HG02870 (cell line): ENCODE data around the gene KCNJ12.
"Not testable (repeated sequence)": the region's sequence is repeated elsewhere in the genome, so short reads cannot be mapped to it uniquely, and the experiment has no call there.

Experiments used
- ATAC-seq: cut with Tn5 transposase; IDR thresholded peaks from one replicate; pipeline ENCODE4 v1.9.1; 2021; ENCODE audit warnings: mild to moderate bottlenecking, moderate library complexity; ENCODE audit not compliant: unreplicated experiment

The KCNJ12 gene

DNA sequence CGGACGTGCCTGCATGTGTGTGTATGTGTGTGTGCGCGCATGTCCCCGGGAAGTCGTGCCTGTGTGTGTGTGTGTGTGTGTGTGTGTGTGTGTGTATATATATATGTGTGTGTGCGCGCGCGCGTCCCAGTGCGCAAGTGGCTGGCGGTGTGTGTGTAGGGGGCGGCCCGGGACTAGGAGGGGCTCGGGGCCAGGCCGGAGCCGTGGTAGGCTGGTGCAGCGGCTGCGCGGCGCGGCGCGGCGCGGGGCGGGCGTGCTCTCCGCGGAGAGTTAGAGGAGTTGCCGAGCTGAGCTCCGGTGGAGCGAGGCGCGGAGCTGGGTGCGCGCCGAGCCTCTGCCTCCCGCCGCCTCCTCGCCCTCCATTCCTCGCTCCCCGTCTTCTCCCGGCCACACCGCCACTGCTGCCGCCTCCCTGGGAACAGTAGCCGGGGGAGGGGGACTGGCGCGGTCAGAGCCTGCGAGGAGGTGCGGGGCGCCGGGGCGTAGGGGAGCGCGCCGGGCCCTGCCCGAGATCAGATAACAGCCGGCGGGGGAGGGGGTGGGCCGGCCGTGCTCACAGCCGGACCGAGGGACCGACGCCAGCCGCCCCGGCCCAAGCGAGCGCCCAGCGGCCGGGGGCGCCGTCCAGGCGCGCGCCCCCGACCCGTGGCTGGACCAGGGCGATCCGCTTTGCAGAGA is at the start of gene KCNJ12:
TSS of gene KCNJ12 (plus strand) at position 277 of the 678 bp plus-strand sequence. CDS start 38,986 bp downstream, outside the sequence.
- no peak for ATAC-seq

DNA sequence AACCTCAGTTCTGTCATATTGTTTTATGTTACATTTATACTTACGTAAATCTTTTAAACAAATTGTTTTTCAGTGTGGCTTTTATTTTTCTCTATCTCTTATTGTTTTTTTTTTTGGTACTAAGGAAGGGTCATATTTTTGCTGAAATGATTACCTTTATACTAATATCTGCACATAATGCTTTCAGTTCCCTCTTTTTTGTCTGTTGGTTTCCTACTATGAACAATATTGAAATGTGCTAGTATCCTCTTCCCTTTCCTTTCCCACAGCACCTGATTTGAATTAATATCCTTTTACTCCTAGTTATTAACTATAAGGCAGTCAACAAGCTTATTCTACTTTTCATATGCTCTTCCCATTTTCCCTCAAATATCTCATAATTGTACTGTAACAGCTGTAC is 48.2 kb upstream of the KCNJ12 start:
- ATAC-seq, result peak; percentile 58

DNA sequence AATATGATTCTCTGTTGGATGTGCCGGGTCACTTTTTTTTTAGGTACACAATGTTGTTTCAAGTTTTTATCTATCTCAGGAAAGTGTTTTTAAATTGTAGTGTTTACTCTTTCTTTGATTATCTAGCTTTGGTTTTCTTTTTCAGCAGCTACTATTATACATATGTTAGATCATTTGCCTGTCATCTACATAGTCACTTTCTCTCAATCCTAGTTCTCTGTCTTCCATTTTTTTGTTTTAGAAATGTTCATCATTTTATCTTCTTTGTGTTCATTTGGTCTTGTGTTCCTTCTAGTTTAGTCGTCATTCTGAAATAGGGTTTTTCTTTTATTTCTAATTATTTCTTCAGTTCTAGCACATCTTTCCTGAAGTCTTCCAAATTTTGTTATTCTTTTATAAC is 47.4 kb upstream of the KCNJ12 start:
- ATAC-seq, result not testable (repeated sequence)

GRCh38 chr17:21330436-21331160 is 45.6 kb upstream of the KCNJ12 start:
- ATAC-seq, result no peak

DNA sequence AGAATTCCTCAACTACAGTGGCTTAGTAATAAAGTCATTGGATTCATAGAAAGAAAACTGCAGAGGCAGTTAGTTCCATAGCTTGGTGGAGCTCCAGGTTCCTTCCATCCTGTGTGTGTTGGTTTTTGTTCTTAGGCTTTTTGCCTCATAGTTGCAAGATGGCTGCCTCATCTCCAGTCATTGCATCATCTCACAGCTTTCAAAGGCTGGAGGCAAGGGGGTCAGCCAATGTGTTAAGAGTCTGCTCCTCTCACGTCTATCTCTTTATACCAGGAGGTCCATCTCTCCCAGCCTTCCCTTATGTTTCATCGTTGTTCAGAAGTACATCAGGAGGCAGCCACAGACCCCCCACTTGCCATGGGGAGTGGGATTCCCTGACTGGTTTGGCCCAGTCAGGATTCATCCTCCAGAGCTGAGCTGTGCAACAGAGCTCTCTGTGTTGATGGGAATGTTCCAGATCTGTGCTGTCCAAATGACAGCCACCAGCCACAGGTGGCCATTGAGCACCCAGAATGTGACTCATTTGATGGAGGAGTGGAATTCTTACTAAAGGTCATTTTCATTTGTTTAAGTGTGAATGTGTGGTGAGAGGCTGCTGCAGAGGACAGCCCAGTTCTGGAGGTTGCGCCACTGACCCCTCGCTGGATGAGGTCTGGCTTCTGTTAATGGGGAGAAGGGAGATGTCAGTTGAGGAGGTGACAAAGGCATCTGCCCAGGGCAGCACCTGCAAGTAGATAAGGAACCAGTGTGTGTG is 39.4 kb upstream of the KCNJ12 start:
- not testable (repeated sequence) for ATAC-seq

- not testable (repeated sequence) for ATAC-seq
Observed at GRCh38 chr17:21337981-21338625, 38.1 kb upstream of the KCNJ12 start.

GRCh38 chr17:21339011-21339410 is 37.1 kb upstream of the KCNJ12 start:
- ATAC-seq, result no peak

- not testable (repeated sequence) for ATAC-seq
Observed at GRCh38 chr17:21339571-21339970, 36.6 kb upstream of the KCNJ12 start.

GRCh38 chr17:21340407-21340806 is 35.8 kb upstream of the KCNJ12 start:
- ATAC-seq, result not testable (repeated sequence)

GRCh38 chr17:21341279-21341678 is 34.9 kb upstream of the KCNJ12 start:
- ATAC-seq, result not testable (repeated sequence)

- not testable (repeated sequence) for ATAC-seq
Observed at GRCh38 chr17:21341925-21342540, 34.1 kb upstream of the KCNJ12 start.

GRCh38 chr17:21343061-21343949 is 32.9 kb upstream of the KCNJ12 start:
- not testable (repeated sequence) for ATAC-seq

DNA sequence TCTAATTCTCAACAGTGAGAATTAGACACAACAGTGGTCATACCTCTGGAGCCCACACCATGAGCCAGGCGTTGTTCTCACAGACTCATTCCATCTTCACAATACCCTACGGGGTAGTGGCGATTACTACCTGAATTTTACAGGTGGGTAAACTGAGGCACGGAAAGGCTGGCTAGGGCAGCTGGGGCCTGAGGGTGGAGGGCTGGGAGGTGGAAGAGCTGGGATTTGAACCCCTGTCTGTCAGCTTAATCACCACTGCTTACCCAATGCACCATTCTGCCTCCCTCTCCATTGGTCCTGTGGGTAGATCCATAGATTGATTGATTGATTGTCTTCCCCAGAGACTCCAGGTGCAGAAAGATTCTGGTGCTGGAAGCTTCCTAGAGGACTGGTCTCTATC is 31.4 kb upstream of the KCNJ12 start:
- not testable (repeated sequence) for ATAC-seq

- no peak for ATAC-seq
Observed at GRCh38 chr17:21345236-21345635, 30.9 kb upstream of the KCNJ12 start.

GRCh38 chr17:21346107-21346506 is 30.1 kb upstream of the KCNJ12 start:
- not testable (repeated sequence) for ATAC-seq

DNA sequence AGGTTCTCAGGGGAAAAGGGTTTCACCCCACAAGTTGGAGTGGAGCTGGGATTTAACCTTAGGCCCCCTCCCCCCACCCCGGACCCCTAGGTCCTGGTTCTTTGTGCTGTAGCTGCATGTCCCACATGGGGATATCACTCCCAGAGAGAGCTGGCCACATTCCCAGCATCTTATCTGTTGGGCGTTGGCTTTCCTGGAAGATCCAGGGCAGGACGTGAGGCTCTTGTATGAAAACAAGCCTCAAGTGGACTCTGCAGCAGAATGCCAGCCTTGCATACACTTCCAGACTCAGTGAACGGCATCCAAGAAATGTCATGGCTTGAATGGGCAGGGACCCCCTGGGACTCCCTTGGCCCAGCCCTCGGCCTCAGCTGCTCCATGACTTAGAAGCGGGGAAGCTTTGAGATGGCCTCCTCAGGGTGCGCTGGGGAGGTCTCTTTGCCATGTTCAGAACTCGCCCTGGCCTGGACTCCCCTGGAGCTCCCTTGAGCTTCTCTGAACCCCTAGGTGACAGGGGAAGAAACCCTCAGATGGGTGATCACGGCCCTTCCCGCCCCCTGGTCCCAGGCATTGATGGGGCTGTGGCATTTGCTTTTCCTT is 29.4 kb upstream of the KCNJ12 start:
- not testable (repeated sequence) for ATAC-seq

GRCh38 chr17:21347660-21348059 is 28.5 kb upstream of the KCNJ12 start:
- ATAC-seq, result not testable (repeated sequence)

GRCh38 chr17:21348081-21348925 is 27.9 kb upstream of the KCNJ12 start:
- ATAC-seq, result not testable (repeated sequence)
